B cell (primary cell): ENCODE measurements around the gene DDX24. TPM values are rescaled to one million over a fixed set of nuclear protein-coding genes. Genes with fewer than 3 reads are reported as not detected.

Experiments
- ATAC-seq: fragments of 200-7000 bp; cut with Tn5 transposase; one replicate; pipeline ENCODE4 v1.10.0; 2021; ENCODE audit warnings: low read depth, mild to moderate bottlenecking, moderate number of reproducible peaks, moderate library complexity
- CTCF ChIA-PET: fragments of 350-600 bp; sonication (Branson Sonifier 250); formaldehyde crosslinking; loops from one replicate; lab custom pipeline; 2021; ENCODE audit warnings: antibody characterized with exemption, inconsistent platforms; lab: Charles Lee
- POLR2A ChIA-PET: fragments of 350-600 bp; sonication (Branson Sonifier 250); formaldehyde crosslinking; loops from one replicate; lab custom pipeline; 2021; ENCODE audit warnings: antibody characterized with exemption; lab: Charles Lee
- DNase-seq: peaks from one replicate; pipeline ENCODE4 v3.0.0; 2013
- H2AFZ ChIP-seq: 2 replicates; pipeline ENCODE4 v1.6.1; 2012; ENCODE audit warnings: mild to moderate bottlenecking, low read depth, low read length; ENCODE audit not compliant: insufficient read depth, poor library complexity, severe bottlenecking
- H3K27ac ChIP-seq, 2 donors: 1 replicate in 1 of 2; 2 replicates in 1 of 2; pipeline ENCODE4 v1.5.1; 2012 to 2013; ENCODE audit warnings: low read length in 2 of 2, mild to moderate bottlenecking in 2 of 2, moderate library complexity in 1 of 2
- H3K27me3 ChIP-seq, 4 experiments: fragments of 200-600 bp in 1 of 4; sonication (generic) in 1 of 4; replicated peaks in 1 of 4; 1 replicate in 2 of 4; 2 replicates in 2 of 4; pipeline versions ENCODE4 v1.6.1 to v1.7.0; 2013 to 2016; ENCODE audit warnings: low read length in 3 of 4, mild to moderate bottlenecking in 2 of 4, mixed read lengths in 1 of 4, moderate library complexity in 1 of 4; ENCODE audit not compliant: insufficient read depth in 4 of 4, control insufficient read depth in 3 of 4; ENCODE audit errors: control extremely low read depth in 1 of 4
- H3K36me3 ChIP-seq, 2 experiments: replicated peaks in 1 of 2; 1 replicate in 1 of 2; 2 replicates in 1 of 2; pipeline versions ENCODE4 v1.6.1 to v1.7.1; 2013; ENCODE audit warnings: low read length in 1 of 2; ENCODE audit not compliant: insufficient read depth in 2 of 2, control insufficient read depth in 1 of 2; ENCODE audit errors: control extremely low read depth in 1 of 2, extremely low read depth in 1 of 2
- H3K4me1 ChIP-seq, 2 donors: fragments of 200-600 bp in 1 of 2; sonication (generic) in 1 of 2; 1 replicate in 1 of 2; 2 replicates in 1 of 2; pipeline versions ENCODE4 v1.5.1 to v1.6.1; 2013 to 2017; ENCODE audit warnings: low read length in 2 of 2; ENCODE audit not compliant: control insufficient read depth in 2 of 2, insufficient read depth in 2 of 2
- H3K4me2 ChIP-seq: replicated peaks from 2 replicates; pipeline ENCODE3; 2012; ENCODE audit warnings: mild to moderate bottlenecking, low read depth, low read length; ENCODE audit not compliant: poor library complexity, severe bottlenecking
- H3K4me3 ChIP-seq, 5 experiments: fragments of 200-600 bp in 1 of 5; sonication (generic) in 1 of 5; 1 replicate in 3 of 5; 2 replicates in 2 of 5; pipeline versions ENCODE4 v1.5.1 to v1.7.0; 2011 to 2016; ENCODE audit warnings: low read length in 4 of 5, mild to moderate bottlenecking in 4 of 5, low read depth in 2 of 5, control low read depth in 1 of 5, moderate library complexity in 1 of 5; ENCODE audit not compliant: insufficient read depth in 1 of 5; ENCODE audit errors: control extremely low read depth in 1 of 5, extremely low read depth in 1 of 5
- H3K79me2 ChIP-seq: fragments of 200-600 bp; sonication (generic); one replicate; pipeline ENCODE4 v1.6.0; 2016; ENCODE audit warnings: low read length; ENCODE audit not compliant: control insufficient read depth, insufficient read depth
- H3K9ac ChIP-seq: fragments of 200-600 bp; sonication (generic); 2 replicates; pipeline ENCODE4 v1.6.1; 2017; ENCODE audit warnings: mild to moderate bottlenecking, low read length, moderate library complexity
- H3K9me3 ChIP-seq, 3 donors: one replicate each; pipeline versions ENCODE4 v1.6.1 to v1.7.1; 2013; ENCODE audit warnings: low read length in 2 of 3; ENCODE audit not compliant: control insufficient read depth in 2 of 3, insufficient read depth in 1 of 3; ENCODE audit errors: control extremely low read depth in 1 of 3
- H4K20me1 ChIP-seq: 2 replicates; pipeline ENCODE4 v1.6.0; 2012; ENCODE audit warnings: mild to moderate bottlenecking, low read length; ENCODE audit not compliant: insufficient read depth, control insufficient read depth, poor library complexity, severe bottlenecking
- H3K27ac Mint-ChIP-seq: one replicate; pipeline ENCODE4 v1.8.0; 2021; ENCODE audit warnings: mixed read lengths
- H3K27me3 Mint-ChIP-seq: one replicate; pipeline ENCODE4 v1.8.0; 2021; ENCODE audit warnings: mixed read lengths
- H3K4me1 Mint-ChIP-seq: one replicate; pipeline ENCODE4 v1.8.0; 2021; ENCODE audit warnings: mixed read lengths
- H3K4me3 Mint-ChIP-seq: one replicate; pipeline ENCODE4 v1.8.0; 2021; ENCODE audit warnings: mixed read lengths
- H3K9me3 Mint-ChIP-seq: one replicate; pipeline ENCODE4 v1.8.0; 2022; ENCODE audit warnings: mixed read lengths; ENCODE audit not compliant: insufficient read depth
- EZH2 ChIP-seq: IDR thresholded peaks from 2 replicates; pipeline ENCODE4 v1.6.1; 2012; ENCODE audit warnings: borderline replicate concordance, low read depth, mild to moderate bottlenecking, moderate library complexity, low read length; ENCODE audit not compliant: insufficient read depth, poor library complexity, severe bottlenecking
- WGBS: methylation state at CpG from one replicate; pipeline ENCODE4 v1.1.5; 2013; ENCODE audit warnings: missing lambda C conversion rate; ENCODE audit not compliant: insufficient coverage; 5-methylcytosine and 5-hydroxymethylcytosine counted together
- intact Hi-C: fragments of 100-400 bp; cut with micrococcal nuclease; formaldehyde crosslinking; loops from one replicate; pipeline ENCODE4 v1.10.0; 2022
- polyA plus RNA-seq: library from polyadenylated mRNA; depleted of rRNA; stranded (reverse); fragments of >200 nt; gene quantifications from 2 replicates; pipeline ENCODE4 v1.2.3, GENCODE V29; 2012
- total RNA-seq, 2 donors: library from RNA; stranded (reverse); fragments of 120-200 nt in 1 of 2; gene quantifications; 1 replicate in 1 of 2; 2 replicates in 1 of 2; pipeline versions ENCODE4 v1.2.3 to v1.2.4, GENCODE V29; 2013 to 2022
- TF ChIP-seq, protein P1 (sequence below): fragments of 200-600 bp; IDR thresholded peaks from one replicate; pipeline ENCODE4 v1.8.0; 2022; ENCODE audit warnings: antibody characterized with exemption, mild to moderate bottlenecking

The DDX24 gene
- total and polyA plus RNA-seq, 2 donors (not counting 1 experiment from before 2014, with no cell fraction given) = 145 to 211 TPM

DNA sequence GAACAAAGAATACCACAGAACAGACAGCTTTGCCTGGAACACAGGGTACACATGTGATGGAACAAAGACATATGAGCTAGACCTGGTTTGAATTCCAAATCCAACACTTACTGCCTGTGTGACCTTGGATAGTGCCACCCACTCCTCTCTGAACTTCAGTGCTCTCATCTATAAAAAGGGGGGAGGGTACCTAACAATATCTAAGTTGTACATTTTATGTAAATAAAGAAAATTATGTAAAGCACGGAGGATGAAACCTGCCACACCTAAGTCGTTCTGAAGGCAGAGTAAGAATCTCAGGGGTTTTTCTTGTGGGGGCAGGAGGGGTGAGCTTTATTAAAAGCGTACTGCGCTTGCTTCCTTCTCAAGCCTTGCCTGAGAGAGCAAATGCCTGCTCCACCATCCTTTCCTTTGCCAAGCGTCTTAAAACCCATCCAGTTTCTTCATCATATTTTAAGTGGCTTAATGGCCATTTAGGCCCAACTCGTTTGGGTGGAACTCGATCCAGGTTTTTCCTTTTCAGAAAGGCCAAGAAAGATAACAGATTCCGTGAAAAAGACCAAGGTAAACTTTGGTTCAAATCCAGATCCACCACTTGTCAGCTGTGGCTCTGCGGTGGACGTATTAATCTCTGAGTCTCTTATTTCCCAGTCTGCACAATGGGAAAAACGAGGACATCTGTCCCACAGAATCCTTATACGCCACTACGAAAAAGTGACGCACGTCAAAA lies 946 bp downstream of the DDX24 start:
- Histone ChIP-seq H3K4me3 (peak overlapping the region; percentile 74 to 99 (median 97)), H3K4me2 (peak overlapping the region; percentile 83), H3K79me2 (peaks cover 73% of the 10 kb centered on the region), H3K27me3 (no peaks in the 10 kb centered on the region), H4K20me1 (peaks cover 50% of the 10 kb centered on the region), H3K27ac (peak overlapping the region; percentile 83 to 93), H3K4me1 (peaks cover 36 to 45% of the 10 kb centered on the region in 2 donors), H2AFZ (peak overlapping the region; percentile 93), H3K9ac (peak overlapping the region; percentile 93), H3K36me3 (peaks cover 5 to 27% of the 10 kb centered on the region in 2 experiments), H3K9me3 (peaks cover 3 to 7% (median 5%) of the 10 kb centered on the region in 3 donors)
- H3K4me1 Mint-ChIP-seq = peaks cover 52% of the 10 kb centered on the region
- ChIA-PET CTCF (interaction anchor here (1.1 to 2.6 kb wide), 4 partner anchors 49 to 57 kb away, joined by 3 to 10 read pairs (median 5); partner anchors contain the start of genes IFI27L2 and OTUB2), POLR2A (interaction anchor here (1.7 kb wide), 1 partner anchor 95 kb away, joined by 5 read pairs; no protein-coding TSS in a partner anchor)
- H3K27ac Mint-ChIP-seq = peak overlapping the region; percentile 97
- TF ChIP-seq, protein P1, sequence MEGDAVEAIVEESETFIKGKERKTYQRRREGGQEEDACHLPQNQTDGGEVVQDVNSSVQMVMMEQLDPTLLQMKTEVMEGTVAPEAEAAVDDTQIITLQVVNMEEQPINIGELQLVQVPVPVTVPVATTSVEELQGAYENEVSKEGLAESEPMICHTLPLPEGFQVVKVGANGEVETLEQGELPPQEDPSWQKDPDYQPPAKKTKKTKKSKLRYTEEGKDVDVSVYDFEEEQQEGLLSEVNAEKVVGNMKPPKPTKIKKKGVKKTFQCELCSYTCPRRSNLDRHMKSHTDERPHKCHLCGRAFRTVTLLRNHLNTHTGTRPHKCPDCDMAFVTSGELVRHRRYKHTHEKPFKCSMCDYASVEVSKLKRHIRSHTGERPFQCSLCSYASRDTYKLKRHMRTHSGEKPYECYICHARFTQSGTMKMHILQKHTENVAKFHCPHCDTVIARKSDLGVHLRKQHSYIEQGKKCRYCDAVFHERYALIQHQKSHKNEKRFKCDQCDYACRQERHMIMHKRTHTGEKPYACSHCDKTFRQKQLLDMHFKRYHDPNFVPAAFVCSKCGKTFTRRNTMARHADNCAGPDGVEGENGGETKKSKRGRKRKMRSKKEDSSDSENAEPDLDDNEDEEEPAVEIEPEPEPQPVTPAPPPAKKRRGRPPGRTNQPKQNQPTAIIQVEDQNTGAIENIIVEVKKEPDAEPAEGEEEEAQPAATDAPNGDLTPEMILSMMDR = no peak
- TF ChIP-seq EZH2 = no peak
- intact Hi-C loops = loop anchor here (1.0 to 2.0 kb wide), 3 partner anchors 44 to 117 kb away; partner anchors contain the start of gene PPP4R4
- 0% methylated on average over 13 of the region's 15 CpGs for WGBS
- peak overlapping the region; percentile 97 for H3K4me3 Mint-ChIP-seq
- no peaks in the 10 kb centered on the region for H3K27me3 Mint-ChIP-seq
- peak; percentile 46 for DNase-seq
- ATAC-seq = no peak
- H3K9me3 Mint-ChIP-seq = peaks cover 5% of the 10 kb centered on the region

DNA sequence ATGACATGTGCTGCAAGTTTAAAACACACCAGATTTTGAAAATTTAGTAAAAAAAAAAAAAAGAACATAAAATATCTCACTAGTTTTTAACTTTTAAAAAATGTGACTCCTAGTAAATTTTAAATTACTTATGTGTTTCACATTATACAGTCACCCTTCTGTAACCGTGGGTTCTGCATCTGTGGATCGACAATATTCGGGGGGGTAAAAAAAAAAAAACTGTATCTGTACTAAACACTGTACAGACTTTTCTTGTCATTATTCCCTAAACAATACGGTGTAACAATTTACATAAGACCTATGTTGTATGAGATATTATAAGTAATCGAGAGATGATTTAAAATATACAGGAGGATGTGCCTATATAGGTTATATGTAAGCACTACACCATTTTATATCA lies 3.2 kb downstream of the DDX24 start:
- no peaks in the 10 kb centered on the region for H3K27me3 Mint-ChIP-seq
- H3K79me2 ChIP-seq = peaks cover 95% of the 10 kb centered on the region
- H2AFZ ChIP-seq = no peak overlapping the region
- ATAC-seq (no peak), DNase-seq (no peak)
- peaks cover 10 to 27% of the 10 kb centered on the region in 2 experiments for H3K36me3 ChIP-seq
- peaks cover 8 to 15% (median 9%) of the 10 kb centered on the region in 3 donors for H3K9me3 ChIP-seq
- H4K20me1 ChIP-seq = peaks cover 64% of the 10 kb centered on the region
- no peak for TF ChIP-seq EZH2
- TF ChIP-seq, protein P1 = no peak
- peak overlapping the region in 1 of 5 experiments; percentile 91 for H3K4me3 ChIP-seq
- peak overlapping the region; percentile 93 for H3K9ac ChIP-seq
- POLR2A ChIA-PET = no interaction called here
- H3K4me3 Mint-ChIP-seq = peak overlapping the region; percentile 82
- H3K4me1 ChIP-seq = peaks cover 36 to 45% of the 10 kb centered on the region in 2 donors
- no peaks in the 10 kb centered on the region for H3K27me3 ChIP-seq
- no peak overlapping the region for H3K27ac Mint-ChIP-seq
- intact Hi-C loops = no loop called here
- H3K4me1 Mint-ChIP-seq = peaks cover 56% of the 10 kb centered on the region
- H3K9me3 Mint-ChIP-seq = peaks cover 9% of the 10 kb centered on the region
- CTCF ChIA-PET = interaction anchor here (2.6 kb wide), 1 partner anchor 55 kb away, joined by 10 read pairs; no protein-coding TSS in a partner anchor
- H3K4me2 ChIP-seq = peak overlapping the region; percentile 83
- H3K27ac ChIP-seq = no peak overlapping the region
- no CpG with 5 or more reads among the region's 5 CpGs for WGBS
